ENCODE results near the gene PRR36. TPM values are rescaled to one million over a fixed set of nuclear protein-coding genes. Genes with fewer than 3 reads are reported as not detected.
A peak's percentile ranks its signal among the peaks of the same experiment; 100 is the strongest.

The PRR36 gene
- total RNA-seq, 1 donor, result not detected

GRCh38 chr19:7864690-7865074 is 9.5 kb downstream of the PRR36 start:
- DNase-seq (ENCODE audit: insufficient read length, low spot score, missing footprints), result peak; percentile 81
- no peaks in the 10 kb centered on the region for H3K79me2 ChIP-seq (ENCODE audit: insufficient read depth, low read length)
- H2AFZ ChIP-seq (ENCODE audit: low read length), result no peak overlapping the region
- TF ChIP-seq CTCF (IDR thresholded peaks at IDR 0.05; ENCODE audit: extremely low read depth, low read depth, low read length), result no peak
- peaks cover 7% of the 10 kb centered on the region for H3K4me1 ChIP-seq (ENCODE audit: insufficient read depth, low read length)
- H3K27me3 ChIP-seq (ENCODE audit: insufficient read depth, low read length), result no peaks in the 10 kb centered on the region
- H3K4me2 ChIP-seq (ENCODE audit: insufficient read depth, low read length), result no peak overlapping the region
- no peaks in the 10 kb centered on the region for H4K20me1 ChIP-seq (ENCODE audit: insufficient read depth, low read length)
- no peak overlapping the region for H3K27ac ChIP-seq (ENCODE audit: low read depth, low read length)
- H3K36me3 ChIP-seq (ENCODE audit: insufficient read depth, low read length), result no peaks in the 10 kb centered on the region
- H3K4me3 ChIP-seq (ENCODE audit: insufficient read depth, low read length), result no peak overlapping the region
- no peaks in the 10 kb centered on the region for H3K9me3 ChIP-seq (ENCODE audit: low read depth, low read length)

- TF ChIP-seq CTCF (IDR thresholded peaks at IDR 0.05; ENCODE audit: extremely low read depth, low read depth, low read length), result no peak
These were observed 10.1 kb downstream of the PRR36 start for GRCh38 chr19:7863971-7864689.

GRCh38 chr19:7863157-7863970 is 10.8 kb downstream of the PRR36 start:
- Histone ChIP-seq H3K9me3 (ENCODE audit: low read depth, low read length) (no peaks in the 10 kb centered on the region), H3K79me2 (ENCODE audit: insufficient read depth, low read length) (no peaks in the 10 kb centered on the region), H3K4me2 (ENCODE audit: insufficient read depth, low read length) (no peak overlapping the region), H3K27ac (ENCODE audit: low read depth, low read length) (no peak overlapping the region), H2AFZ (ENCODE audit: low read length) (no peak overlapping the region), H3K4me1 (ENCODE audit: insufficient read depth, low read length) (no peaks in the 10 kb centered on the region), H3K27me3 (ENCODE audit: insufficient read depth, low read length) (no peaks in the 10 kb centered on the region), H3K4me3 (ENCODE audit: insufficient read depth, low read length) (no peak overlapping the region), H3K36me3 (ENCODE audit: insufficient read depth, low read length) (no peaks in the 10 kb centered on the region), H4K20me1 (ENCODE audit: insufficient read depth, low read length) (no peaks in the 10 kb centered on the region)
- DNase-seq (ENCODE audit: insufficient read length, low spot score, missing footprints), result peak; percentile 80
- TF ChIP-seq CTCF (IDR thresholded peaks at IDR 0.05; ENCODE audit: extremely low read depth, low read depth, low read length), result no peak

More at GRCh38 chr19:7863971-7864689, 10.1 kb downstream of the PRR36 start:
- Histone ChIP-seq H3K79me2 (ENCODE audit: insufficient read depth, low read length) (no peaks in the 10 kb centered on the region), H3K27ac (ENCODE audit: low read depth, low read length) (no peak overlapping the region), H3K4me1 (ENCODE audit: insufficient read depth, low read length) (peaks cover 7% of the 10 kb centered on the region), H3K4me2 (ENCODE audit: insufficient read depth, low read length) (no peak overlapping the region), H3K4me3 (ENCODE audit: insufficient read depth, low read length) (no peak overlapping the region), H3K36me3 (ENCODE audit: insufficient read depth, low read length) (no peaks in the 10 kb centered on the region), H4K20me1 (ENCODE audit: insufficient read depth, low read length) (no peaks in the 10 kb centered on the region), H3K9me3 (ENCODE audit: low read depth, low read length) (no peaks in the 10 kb centered on the region), H3K27me3 (ENCODE audit: insufficient read depth, low read length) (no peaks in the 10 kb centered on the region), H2AFZ (ENCODE audit: low read length) (no peak overlapping the region)
- peak; percentile 78 for DNase-seq (ENCODE audit: insufficient read length, low spot score, missing footprints)

GRCh38 chr19:7862413-7862951 is 11.7 kb downstream of the PRR36 start:
- Histone ChIP-seq H3K79me2 (ENCODE audit: insufficient read depth, low read length) (no peaks in the 10 kb centered on the region), H3K9me3 (ENCODE audit: low read depth, low read length) (no peaks in the 10 kb centered on the region), H2AFZ (ENCODE audit: low read length) (no peak overlapping the region), H3K4me2 (ENCODE audit: insufficient read depth, low read length) (no peak overlapping the region), H3K27ac (ENCODE audit: low read depth, low read length) (no peak overlapping the region), H3K4me3 (ENCODE audit: insufficient read depth, low read length) (no peak overlapping the region), H3K36me3 (ENCODE audit: insufficient read depth, low read length) (no peaks in the 10 kb centered on the region), H3K4me1 (ENCODE audit: insufficient read depth, low read length) (no peaks in the 10 kb centered on the region), H4K20me1 (ENCODE audit: insufficient read depth, low read length) (no peaks in the 10 kb centered on the region), H3K27me3 (ENCODE audit: insufficient read depth, low read length) (no peaks in the 10 kb centered on the region)
- TF ChIP-seq CTCF (IDR thresholded peaks at IDR 0.05; ENCODE audit: extremely low read depth, low read depth, low read length), result no peak
- peak; percentile 97 for DNase-seq (ENCODE audit: insufficient read length, low spot score, missing footprints)
